Thyroid gland (tissue), 4 donors: ENCODE results near the gene ELP2. TPM values are rescaled to one million over a fixed set of nuclear protein-coding genes. Genes with fewer than 3 reads are reported as not detected.

Source experiments
- DNase-seq, 2 donors: peaks; one replicate each; pipeline ENCODE4 v3.0.0-alpha.2; 2019
- H3K27ac ChIP-seq, 3 donors: fragments of 200-600 bp; sonication (generic); 1 replicate in 2 of 3; 2 replicates in 1 of 3; pipeline ENCODE4 v1.5.1; 2016 to 2019; ENCODE audit warnings: mild to moderate bottlenecking in 1 of 3, moderate library complexity in 1 of 3
- H3K27me3 ChIP-seq: fragments of 200-600 bp; sonication (generic); one replicate; pipeline ENCODE4 v1.5.1; 2019
- H3K36me3 ChIP-seq, 2 donors: fragments of 200-600 bp; sonication (generic); one replicate each; pipeline ENCODE4 v1.5.1; 2016 to 2019
- H3K4me1 ChIP-seq, 2 donors: fragments of 200-600 bp; sonication (generic); one replicate each; pipeline ENCODE4 v1.5.1; 2017 to 2019
- H3K4me3 ChIP-seq, 3 donors: fragments of 200-600 bp; sonication (generic); replicated peaks in 1 of 3; 1 replicate in 2 of 3; 2 replicates in 1 of 3; pipeline ENCODE4 v1.5.1; 2016; ENCODE audit warnings: mild to moderate bottlenecking in 1 of 3
- H3K9me3 ChIP-seq: fragments of 200-600 bp; sonication (generic); one replicate; pipeline ENCODE4 v1.5.1; 2017
- CTCF ChIP-seq, 6 experiments: fragments of 200-600 bp in 3 of 6; fragments of 450-650 bp in 3 of 6; sonication (generic) in 3 of 6; IDR thresholded peaks; one replicate each; pipeline ENCODE4 v1.5.1; 2016 to 2019; ENCODE audit warnings: antibody characterized with exemption in 6 of 6, mild to moderate bottlenecking in 2 of 6, inconsistent platforms in 1 of 6, moderate library complexity in 1 of 6
- POLR2A ChIP-seq, 2 donors: fragments of 450-650 bp; IDR thresholded peaks; one replicate each; pipeline ENCODE4 v1.6.1; 2017; ENCODE audit warnings: antibody characterized with exemption in 2 of 2, mild to moderate bottlenecking in 2 of 2, moderate library complexity in 1 of 2
- WGBS, 2 donors: methylation state at CpG; one replicate each; pipeline ENCODE4 v1.1.5; 2017; 5-methylcytosine and 5-hydroxymethylcytosine counted together
- intact Hi-C: fragments of 100-400 bp; cut with DNase I; formaldehyde crosslinking; loops from one replicate; pipeline ENCODE4 v1.15.1; 2023
- total RNA-seq, 4 donors: library from RNA; depleted of rRNA; stranded (reverse); fragments of >200 nt; gene quantifications; one replicate each; pipeline ENCODE4 v1.2.3, GENCODE V29; 2016

The ELP2 gene
- total RNA-seq, 4 donors from 2014 or later = 50.5 to 93.2 (median 61.4) TPM

DNA sequence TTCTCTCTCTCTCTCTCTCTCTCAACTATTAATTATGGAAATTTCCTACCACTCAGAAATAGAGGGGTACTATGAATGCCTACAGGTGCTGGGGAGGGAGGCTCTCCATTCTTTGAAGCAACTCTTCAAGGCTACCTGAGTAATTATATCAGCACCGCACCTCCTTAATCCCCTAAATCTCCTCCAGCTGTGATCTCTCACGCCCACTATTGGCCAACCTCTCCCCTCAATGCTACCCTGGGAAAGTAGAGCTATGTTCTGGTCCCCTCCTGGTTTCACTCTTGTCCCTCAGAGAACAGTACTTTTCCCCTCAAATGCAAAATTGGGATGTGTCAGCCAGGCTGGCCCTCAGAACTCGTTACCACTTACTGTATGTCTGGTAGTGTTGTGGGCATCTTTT is 59.2 kb downstream of the ELP2 start:
- no peaks in the 10 kb centered on the region for H3K27me3 ChIP-seq
- 83 to 86% methylated on average over 3 of the region's 3 CpGs for WGBS, 2 donors
- no peak overlapping the region for H3K4me3 ChIP-seq
- DNase-seq = no peak
- H3K36me3 ChIP-seq = no peaks in the 10 kb centered on the region
- peaks cover 4 to 5% of the 10 kb centered on the region in 2 donors for H3K4me1 ChIP-seq
- no peaks in the 10 kb centered on the region for H3K9me3 ChIP-seq
- TF ChIP-seq POLR2A (IDR thresholded peaks at IDR 0.05) = no peak
- no peak for TF ChIP-seq CTCF (IDR thresholded peaks at IDR 0.05)
- H3K27ac ChIP-seq = no peak overlapping the region
- intact Hi-C loops = no loop called here

DNA sequence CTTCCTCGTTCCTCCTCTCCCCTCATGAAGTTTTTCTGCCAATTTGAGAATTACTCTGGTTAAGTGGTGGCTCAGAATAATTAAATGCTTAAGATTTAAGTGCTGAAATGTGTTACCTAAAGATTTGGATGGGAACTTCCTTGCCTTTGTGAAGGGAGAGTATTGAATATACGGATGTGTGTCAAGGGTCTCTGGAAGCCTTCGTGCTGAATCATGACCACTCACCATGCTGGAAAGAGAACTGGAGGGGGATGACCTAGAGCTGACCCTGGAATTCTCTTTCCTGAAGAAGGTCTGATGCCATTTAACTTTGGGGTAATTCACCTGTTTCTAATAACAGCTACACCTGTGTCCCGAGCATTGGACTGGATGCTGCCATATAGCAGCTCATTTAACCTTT is 59.8 kb downstream of the ELP2 start:
- H3K4me1 ChIP-seq = peaks cover 4 to 5% of the 10 kb centered on the region in 2 donors
- DNase-seq = no peak
- H3K36me3 ChIP-seq = no peaks in the 10 kb centered on the region
- intact Hi-C loops = no loop called here
- no peaks in the 10 kb centered on the region for H3K9me3 ChIP-seq
- TF ChIP-seq POLR2A (IDR thresholded peaks at IDR 0.05) (no peak), CTCF (IDR thresholded peaks at IDR 0.05) (no peak)
- no peaks in the 10 kb centered on the region for H3K27me3 ChIP-seq
- no peak overlapping the region for H3K4me3 ChIP-seq
- no peak overlapping the region for H3K27ac ChIP-seq
- 76 to 84% methylated on average over 4 of the region's 4 CpGs for WGBS, 2 donors

DNA sequence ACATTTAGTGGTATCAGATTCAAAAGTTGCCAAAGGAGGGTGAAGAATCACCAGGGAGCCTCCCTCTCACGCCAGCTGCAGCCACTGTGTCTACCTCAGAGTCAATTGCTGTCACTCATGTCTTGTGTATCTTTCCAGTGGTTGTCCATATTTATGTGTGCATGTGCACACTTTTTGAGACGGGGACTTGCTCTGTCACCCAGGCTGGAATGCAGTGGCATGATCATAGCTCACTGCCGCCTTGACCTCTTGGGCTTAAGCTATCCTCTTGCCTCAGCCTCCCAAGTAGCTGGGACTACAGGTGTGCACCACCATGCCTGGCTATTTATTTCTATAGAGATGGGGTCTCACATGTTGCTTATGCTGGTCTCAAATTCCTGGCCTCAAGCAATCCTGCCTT is 61.6 kb downstream of the ELP2 start:
- no peak for DNase-seq
- no peak overlapping the region for H3K27ac ChIP-seq
- TF ChIP-seq CTCF (IDR thresholded peaks at IDR 0.05) (no peak), POLR2A (IDR thresholded peaks at IDR 0.05) (no peak)
- H3K9me3 ChIP-seq = no peaks in the 10 kb centered on the region
- 95 to 100% methylated on average over 3 of the region's 3 CpGs for WGBS, 2 donors
- H3K27me3 ChIP-seq = no peaks in the 10 kb centered on the region
- no peaks in the 10 kb centered on the region for H3K36me3 ChIP-seq
- peaks cover 2 to 3% of the 10 kb centered on the region in 2 donors for H3K4me1 ChIP-seq
- intact Hi-C loops = no loop called here
- no peak overlapping the region for H3K4me3 ChIP-seq

DNA sequence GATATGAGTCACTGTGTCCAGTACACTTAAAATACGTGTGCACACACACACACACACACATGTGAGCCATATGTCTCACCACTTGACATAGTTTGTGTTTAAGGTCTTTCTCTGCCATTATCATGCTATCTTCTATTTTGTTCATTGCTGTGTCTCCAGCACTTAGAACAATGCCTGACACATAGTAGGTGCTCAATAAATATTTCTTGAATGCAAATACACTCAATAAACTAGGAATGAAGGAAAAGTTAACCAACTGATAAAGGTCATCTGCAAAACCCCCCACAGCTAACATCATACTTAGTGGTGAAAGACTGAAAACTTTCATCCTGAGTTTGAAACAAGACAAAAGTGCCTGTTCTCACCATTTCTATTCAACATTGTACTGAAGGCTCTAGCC is 62.0 kb downstream of the ELP2 start:
- DNase-seq = no peak
- intact Hi-C loops = no loop called here
- Histone ChIP-seq H3K27ac (no peak overlapping the region), H3K4me1 (no peaks in the 10 kb centered on the region), H3K9me3 (no peaks in the 10 kb centered on the region), H3K27me3 (no peaks in the 10 kb centered on the region), H3K4me3 (no peak overlapping the region), H3K36me3 (no peaks in the 10 kb centered on the region)
- WGBS, 2 donors = 91 to 95% methylated on average over 1 of the region's 1 CpG
- TF ChIP-seq POLR2A (IDR thresholded peaks at IDR 0.05) (no peak), CTCF (IDR thresholded peaks at IDR 0.05) (no peak)

GRCh38 chr18:36194600-36195315 is 65.1 kb downstream of the ELP2 start:
- Histone ChIP-seq H3K4me3 (no peak overlapping the region), H3K27me3 (no peaks in the 10 kb centered on the region), H3K36me3 (no peaks in the 10 kb centered on the region), H3K4me1 (no peaks in the 10 kb centered on the region), H3K27ac (no peak overlapping the region), H3K9me3 (no peaks in the 10 kb centered on the region)
- no peak for DNase-seq
- TF ChIP-seq POLR2A (IDR thresholded peaks at IDR 0.05) = no peak
- no peak for TF ChIP-seq CTCF (IDR thresholded peaks at IDR 0.05)
- WGBS, 2 donors = 74 to 77% methylated on average over 8 of the region's 8 CpGs
- intact Hi-C loops = no loop called here
